GM12801 (cell line): Measurements from ENCODE around the gene HLA-DPB1.

Experiments used
- CTCF ChIP-seq: IDR thresholded peaks from one replicate; pipeline ENCODE4 v1.5.1; 2011; ENCODE audit warnings: control low read depth; ENCODE audit not compliant: insufficient read length; ENCODE audit errors: extremely low read depth

The HLA-DPB1 gene

GRCh38 chr6:33081098-33081824 is 5.5 kb downstream of the HLA-DPB1 start:
- TF ChIP-seq CTCF, result no peak

GRCh38 chr6:33082702-33083101 is 6.9 kb downstream of the HLA-DPB1 start:
- no peak for TF ChIP-seq CTCF

- TF ChIP-seq CTCF, result no peak
Measured at GRCh38 chr6:33085627-33086026, 9.8 kb downstream of the HLA-DPB1 start.

GRCh38 chr6:33088258-33088930 is 12.6 kb downstream of the HLA-DPB1 start:
- TF ChIP-seq CTCF, result no peak

GRCh38 chr6:33088931-33089620 is 13.3 kb downstream of the HLA-DPB1 start:
- TF ChIP-seq CTCF, result no peak

- no peak for TF ChIP-seq CTCF
Measured at GRCh38 chr6:33091957-33092356, 16.2 kb downstream of the HLA-DPB1 start.

- no peak for TF ChIP-seq CTCF
Measured at GRCh38 chr6:33092385-33092784, 16.6 kb downstream of the HLA-DPB1 start.
